NCI-H1048 (cell line): ENCODE data around the gene MT1X.
"Not testable (repeated sequence)": the region's sequence is repeated elsewhere in the genome, so short reads cannot be mapped to it uniquely, and the experiment has no call there.

ENCODE experiments used
- DNase-seq: peaks from one replicate; lab custom pipeline; 2025; lab: John Stamatoyannopoulos, UW

Gene MT1X

GRCh38 chr16:56653218-56653617 lies 29.1 kb upstream of the MT1X start:
- no peak for DNase-seq

- DNase-seq = no peak
Measured at GRCh38 chr16:56657555-56658326, 24.5 kb upstream of the MT1X start, which contains the start of gene MT1F. TSS of gene MT1F (plus strand) at chr16:56657959. CDS start at chr16:56658059, 100 bp downstream.

GRCh38 chr16:56658327-56658875 lies 23.9 kb upstream of the MT1X start:
- no peak for DNase-seq

- DNase-seq = no peak
Measured at GRCh38 chr16:56662357-56663354, 19.6 kb upstream of the MT1X start.

GRCh38 chr16:56664506-56664905 lies 17.8 kb upstream of the MT1X start:
- no peak for DNase-seq

GRCh38 chr16:56665286-56666261 lies 16.7 kb upstream of the MT1X start:
- DNase-seq = not testable (repeated sequence)

GRCh38 chr16:56667581-56668571 lies 14.4 kb upstream of the MT1X start, which contains the start of gene MT1G:
TSS of gene MT1G (minus strand) at chr16:56668065. CDS start at chr16:56667993, 72 bp downstream.
- DNase-seq = no peak

GRCh38 chr16:56669005-56669839 lies 13.0 kb upstream of the MT1X start, which contains the start of gene MT1H:
TSS of gene MT1H (plus strand) at chr16:56669814. CDS start at chr16:56669885, 71 bp downstream.
- no peak for DNase-seq

GRCh38 chr16:56669840-56670619 lies 12.2 kb upstream of the MT1X start:
- DNase-seq = no peak

- DNase-seq = no peak
Measured at GRCh38 chr16:56670620-56670934, 11.7 kb upstream of the MT1X start.

- DNase-seq = not testable (repeated sequence)
Measured at GRCh38 chr16:56671691-56672090, 10.6 kb upstream of the MT1X start.

GRCh38 chr16:56672171-56672570 lies 10.1 kb upstream of the MT1X start:
- not testable (repeated sequence) for DNase-seq

GRCh38 chr16:56672761-56673536 lies 9.3 kb upstream of the MT1X start:
- DNase-seq = no peak

GRCh38 chr16:56673921-56674320 lies 8.3 kb upstream of the MT1X start:
- DNase-seq = no peak

- DNase-seq = not testable (repeated sequence)
Measured at GRCh38 chr16:56674570-56674969, 7.7 kb upstream of the MT1X start.

GRCh38 chr16:56675685-56676210 lies 6.5 kb upstream of the MT1X start:
- no peak for DNase-seq

GRCh38 chr16:56677474-56677873 lies 4.8 kb upstream of the MT1X start:
- DNase-seq = no peak
